ENCODE measurements around the gene EIF2B2. TPM values are rescaled to one million over a fixed set of nuclear protein-coding genes. Genes with fewer than 3 reads are reported as not detected.

The EIF2B2 gene
- total RNA-seq, 2 donors from 2014 or later, result 36.5 to 48.1 TPM

DNA sequence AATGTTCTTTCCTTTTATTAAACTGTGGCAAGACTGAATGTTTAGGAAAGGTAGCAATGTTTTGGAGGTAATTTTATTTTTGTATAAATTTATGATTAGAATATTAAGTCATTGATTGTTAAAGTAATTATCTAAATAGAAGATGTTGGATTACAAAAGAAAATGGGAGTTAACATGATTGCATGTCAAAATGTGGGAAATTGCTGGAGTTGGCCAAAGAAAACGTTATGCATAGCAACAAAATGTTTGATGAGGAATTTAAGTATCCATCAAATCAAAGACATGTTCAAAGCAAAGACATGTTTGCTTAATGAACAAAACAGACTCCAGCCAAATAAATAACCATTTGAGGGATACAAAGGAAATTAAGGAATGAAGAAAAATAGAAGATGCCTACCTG is 51.7 kb downstream of the EIF2B2 start:
- intact Hi-C loops (cut with DNase I, micrococcal nuclease), result no loop called here
- ATAC-seq (no peak), DNase-seq (no peak)

GRCh38 chr14:75059642-75060041 is 56.9 kb downstream of the EIF2B2 start:
- ATAC-seq (no peak), DNase-seq (no peak)
- intact Hi-C loops (cut with DNase I, micrococcal nuclease), result no loop called here

- no peak for DNase-seq
- ATAC-seq, result no peak
- intact Hi-C loops (cut with DNase I, micrococcal nuclease), result no loop called here
Measured at GRCh38 chr14:75060420-75060819, 57.7 kb downstream of the EIF2B2 start.

Other genes starting within 250 kb of the EIF2B2 start
- gene YLPM1, start 239.6 kb upstream of the EIF2B2 start, total RNA-seq, result 10 to 100 TPM; 36.9 to 42.7 TPM
- not detected for gene PROX2, start 126.8 kb upstream of the EIF2B2 start, total RNA-seq
- gene DLST, start 121.0 kb upstream of the EIF2B2 start, total RNA-seq, result 100 to 1,000 TPM; 139 to 142 TPM
- gene RPS6KL1, start 79.7 kb upstream of the EIF2B2 start, total RNA-seq, result 10 to 100 TPM in 1 of 2 donors, 1 to 10 TPM in 1; 9.7 to 13.3 TPM
- gene PGF, start 47.3 kb upstream of the EIF2B2 start, total RNA-seq, result 1 to 10 TPM; 1.3 to 2.9 TPM
- 10 to 100 TPM; 19.6 to 27.0 TPM for gene MLH3, start 48.5 kb downstream of the EIF2B2 start, total RNA-seq
- gene ACYP1, start 61.1 kb downstream of the EIF2B2 start, total RNA-seq, result 10 to 100 TPM; 14.8 to 20.3 TPM
- 1 to 10 TPM; 3.9 to 4.8 TPM for gene ZC2HC1C, start 66.7 kb downstream of the EIF2B2 start, total RNA-seq
- gene NEK9, start 124.1 kb downstream of the EIF2B2 start, total RNA-seq, result 10 to 100 TPM; 44.8 to 47.6 TPM
- gene TMED10, start 173.7 kb downstream of the EIF2B2 start, total RNA-seq, result 100 to 1,000 TPM; 333 to 360 TPM

All from left colon (tissue), 2 donors.